Activated CD4-positive, alpha-beta memory T cell treated with anti-CD3 and anti-CD28 coated beads, Interleukin-2, amount 10 ng/mL, durations not matched to agents 7 days and 5 days (primary cell): Measurements from ENCODE around the gene HPCAL1. TPM values are rescaled to one million over a fixed set of nuclear protein-coding genes. Genes with fewer than 3 reads are reported as not detected.

ENCODE experiments used
- CTCF ChIA-PET: fragments of 350-600 bp; sonication (Branson Sonifier 250); formaldehyde crosslinking; loops from one replicate; lab custom pipeline; 2021; ENCODE audit warnings: antibody characterized with exemption, inconsistent platforms; lab: Charles Lee
- POLR2A ChIA-PET: fragments of 350-600 bp; sonication (Branson Sonifier 250); formaldehyde crosslinking; loops from one replicate; lab custom pipeline; 2021; ENCODE audit warnings: antibody characterized with exemption; lab: Charles Lee
- DNase-seq: peaks from one replicate; pipeline ENCODE4 v3.0.0-alpha.2; 2020
- H3K27ac Mint-ChIP-seq: one replicate; pipeline ENCODE4 v1.8.0; 2021; ENCODE audit warnings: mild to moderate bottlenecking, mixed read lengths
- H3K27me3 Mint-ChIP-seq: one replicate; pipeline ENCODE4 v1.8.0; 2021; ENCODE audit warnings: mixed read lengths
- H3K36me3 Mint-ChIP-seq: one replicate; pipeline ENCODE4 v1.8.0; 2021; ENCODE audit warnings: low read depth, mixed read lengths
- H3K4me1 Mint-ChIP-seq: one replicate; pipeline ENCODE4 v1.8.0; 2021; ENCODE audit warnings: mixed read lengths
- H3K4me3 Mint-ChIP-seq: one replicate; pipeline ENCODE4 v1.8.0; 2021; ENCODE audit warnings: mild to moderate bottlenecking, mixed read lengths
- H3K9me3 Mint-ChIP-seq: one replicate; pipeline ENCODE4 v1.8.0; 2021; ENCODE audit warnings: mixed read lengths
- total RNA-seq, 2 experiments: library from RNA; stranded (reverse); gene quantifications; one replicate each; pipeline ENCODE4 v1.2.3, GENCODE V29; 2021

HPCAL1 gene
- total RNA-seq, 2 experiments from 2014 or later = 70.0 to 71.4 TPM

DNA sequence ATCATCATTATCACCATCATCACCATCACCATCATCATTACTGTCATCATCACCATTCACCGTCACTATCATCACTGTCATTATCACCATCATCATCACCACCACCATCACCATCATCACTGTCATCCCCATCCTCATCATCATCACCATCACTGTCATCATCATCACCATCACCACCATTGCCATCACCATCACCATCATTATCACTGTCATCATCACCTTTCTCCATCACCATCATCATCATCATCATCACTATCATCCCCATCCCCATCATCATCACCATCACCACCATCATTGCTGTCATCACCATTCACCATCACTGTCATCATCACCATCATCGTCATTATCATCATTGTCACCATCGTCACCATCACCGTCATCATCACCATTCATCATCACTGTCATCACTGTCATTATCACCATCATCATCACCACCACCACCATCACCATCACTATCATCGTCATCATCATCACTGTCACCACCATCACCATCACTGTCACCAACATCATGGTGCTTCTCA lies 9.8 kb downstream of the HPCAL1 start:
- DNase-seq = no peak
- peaks cover 16% of the 10 kb centered on the region for H3K4me1 Mint-ChIP-seq
- no peak overlapping the region for H3K4me3 Mint-ChIP-seq
- CTCF ChIA-PET = no interaction called here
- no peaks in the 10 kb centered on the region for H3K27me3 Mint-ChIP-seq
- no peaks in the 10 kb centered on the region for H3K9me3 Mint-ChIP-seq
- POLR2A ChIA-PET = interaction anchor here (1.0 kb wide), 1 partner anchor 17 kb away, joined by 3 read pairs; no protein-coding TSS in a partner anchor
- H3K27ac Mint-ChIP-seq = no peak overlapping the region
- no peaks in the 10 kb centered on the region for H3K36me3 Mint-ChIP-seq

DNA sequence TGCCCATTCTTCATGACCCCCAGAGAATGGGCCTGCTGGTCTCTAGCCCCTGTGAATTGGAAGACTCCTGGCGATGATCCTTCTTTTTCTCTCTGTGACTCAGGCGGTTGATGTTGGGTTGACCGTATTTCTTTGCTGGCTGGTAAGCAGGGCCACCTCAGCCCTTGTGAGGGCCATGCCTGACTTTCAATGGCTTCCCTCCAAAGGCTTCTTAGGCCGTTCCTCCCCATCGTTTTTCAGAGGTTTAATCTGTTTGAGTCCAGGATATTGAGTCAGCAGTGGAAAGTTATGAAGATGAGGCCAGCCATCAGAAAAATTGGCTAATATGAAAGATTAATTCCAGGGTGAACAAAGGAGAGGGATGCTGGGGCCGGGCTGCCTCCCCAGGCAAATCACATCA lies 13.6 kb downstream of the HPCAL1 start:
- Mint-ChIP-seq H3K9me3 (peaks cover 6% of the 10 kb centered on the region), H3K27ac (no peak overlapping the region), H3K4me3 (no peak overlapping the region), H3K27me3 (no peaks in the 10 kb centered on the region), H3K36me3 (peaks cover 13% of the 10 kb centered on the region), H3K4me1 (peaks cover 11% of the 10 kb centered on the region)
- POLR2A ChIA-PET = no interaction called here
- CTCF ChIA-PET = no interaction called here
- no peak for DNase-seq

DNA sequence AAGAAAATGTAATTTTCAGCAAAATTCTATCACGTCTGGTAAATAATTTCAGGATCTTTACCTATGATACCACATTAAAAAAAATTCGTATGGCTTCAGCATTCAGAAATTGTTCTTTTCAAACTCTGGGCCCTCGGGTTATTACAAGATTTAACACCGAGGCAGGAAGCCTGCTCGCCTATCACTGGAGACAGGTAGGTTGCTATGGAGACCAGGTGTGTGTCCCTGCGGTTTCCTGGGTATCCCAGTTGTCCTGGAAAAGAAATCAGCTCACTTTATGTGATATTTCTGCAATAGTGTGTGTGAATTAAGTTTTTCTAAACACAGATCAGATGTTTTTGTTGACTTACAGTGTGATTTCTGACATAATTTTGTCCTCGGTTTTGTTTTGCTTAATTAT lies 14.2 kb downstream of the HPCAL1 start:
- peaks cover 11% of the 10 kb centered on the region for H3K4me1 Mint-ChIP-seq
- H3K36me3 Mint-ChIP-seq = peaks cover 13% of the 10 kb centered on the region
- no peak for DNase-seq
- no peak overlapping the region for H3K4me3 Mint-ChIP-seq
- no peaks in the 10 kb centered on the region for H3K27me3 Mint-ChIP-seq
- no peak overlapping the region for H3K27ac Mint-ChIP-seq
- POLR2A ChIA-PET = no interaction called here
- peaks cover 6% of the 10 kb centered on the region for H3K9me3 Mint-ChIP-seq
- CTCF ChIA-PET = no interaction called here

DNA sequence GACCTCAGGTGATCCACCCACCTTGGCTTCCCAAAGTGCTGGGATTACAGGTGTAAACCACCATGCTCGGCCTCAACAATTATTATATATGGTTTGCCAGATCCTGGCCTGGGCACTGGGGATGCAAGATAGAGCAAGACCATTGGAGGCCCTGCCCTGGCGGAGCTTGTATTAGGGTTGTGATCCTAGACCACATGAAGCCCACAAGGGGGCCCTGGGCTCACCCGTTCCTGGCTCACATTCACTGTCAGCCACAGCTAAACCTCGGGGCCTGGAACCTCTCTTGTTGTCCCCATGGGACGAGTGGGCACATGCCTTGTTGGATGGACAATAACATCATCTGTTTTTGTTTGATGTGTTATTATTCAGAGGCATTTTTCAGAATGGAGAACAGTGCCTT lies 14.9 kb downstream of the HPCAL1 start:
- peaks cover 6% of the 10 kb centered on the region for H3K9me3 Mint-ChIP-seq
- ChIA-PET POLR2A (no interaction called here), CTCF (no interaction called here)
- DNase-seq = no peak
- H3K4me1 Mint-ChIP-seq = peaks cover 11% of the 10 kb centered on the region
- no peak overlapping the region for H3K4me3 Mint-ChIP-seq
- H3K36me3 Mint-ChIP-seq = peaks cover 19% of the 10 kb centered on the region
- no peak overlapping the region for H3K27ac Mint-ChIP-seq
- no peaks in the 10 kb centered on the region for H3K27me3 Mint-ChIP-seq

DNA sequence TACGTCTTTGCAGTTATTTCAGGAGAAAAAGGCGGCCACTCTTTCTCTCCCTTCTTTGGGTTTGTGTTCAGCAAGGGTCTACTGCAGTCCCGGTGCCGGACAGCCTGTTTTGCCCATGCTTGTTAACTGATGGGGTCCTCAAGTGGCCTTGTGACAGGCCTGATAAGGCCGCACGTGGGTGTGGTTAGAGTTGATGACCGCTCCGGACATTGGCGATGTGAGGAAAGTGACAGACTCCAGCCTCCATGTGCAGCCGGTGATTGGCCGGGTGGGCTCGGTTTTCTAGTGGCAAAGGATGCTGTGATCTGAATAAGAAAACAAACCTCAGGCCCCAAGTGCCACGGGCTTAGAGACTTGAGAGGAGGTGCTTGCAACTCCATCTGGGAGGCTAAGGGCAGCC lies 15.6 kb downstream of the HPCAL1 start:
- H3K4me1 Mint-ChIP-seq = peaks cover 11% of the 10 kb centered on the region
- no peaks in the 10 kb centered on the region for H3K27me3 Mint-ChIP-seq
- no peak for DNase-seq
- no peak overlapping the region for H3K4me3 Mint-ChIP-seq
- peaks cover 24% of the 10 kb centered on the region for H3K36me3 Mint-ChIP-seq
- H3K27ac Mint-ChIP-seq = no peak overlapping the region
- POLR2A ChIA-PET = interaction anchor here (0.5 kb wide), 1 partner anchor 784 kb away, joined by 3 read pairs; no protein-coding TSS in a partner anchor
- peaks cover 6% of the 10 kb centered on the region for H3K9me3 Mint-ChIP-seq
- CTCF ChIA-PET = no interaction called here

DNA sequence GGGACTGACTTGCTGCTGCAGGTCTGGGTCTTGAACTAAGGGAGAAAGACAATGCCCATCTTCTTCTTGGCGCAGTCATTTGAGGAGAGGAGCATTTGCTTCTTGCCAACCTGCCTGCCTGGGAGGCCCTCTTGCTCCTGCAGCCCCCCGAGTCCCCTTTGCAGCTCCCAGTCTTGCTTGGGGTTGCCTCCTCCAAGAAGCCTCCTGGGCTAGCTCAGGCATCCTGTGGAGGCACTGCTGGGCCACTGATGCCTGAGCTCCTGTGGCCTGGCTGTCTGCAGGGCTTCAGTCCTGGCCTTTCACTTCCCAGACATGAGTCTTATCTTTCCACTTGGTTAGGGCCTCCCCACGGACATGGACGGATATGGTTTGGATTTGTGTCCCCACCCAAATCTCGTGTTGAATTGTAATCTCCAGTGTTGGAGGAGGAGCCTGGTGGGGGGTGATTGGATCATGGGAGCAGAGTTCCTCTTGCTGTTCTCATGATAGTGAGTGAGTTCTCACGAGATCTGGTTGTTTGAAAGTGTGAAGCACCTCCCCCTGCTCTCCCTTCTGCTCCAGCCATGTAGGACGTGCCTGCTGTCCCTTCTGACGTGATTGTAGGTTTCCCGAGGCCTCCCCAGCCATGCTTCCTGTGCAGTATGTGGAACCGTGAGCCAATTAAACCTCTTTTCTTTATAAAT lies 17.3 kb downstream of the HPCAL1 start:
- Mint-ChIP-seq H3K36me3 (peaks cover 24% of the 10 kb centered on the region), H3K4me1 (peaks cover 9% of the 10 kb centered on the region), H3K9me3 (peaks cover 6% of the 10 kb centered on the region), H3K27ac (no peak overlapping the region), H3K4me3 (no peak overlapping the region), H3K27me3 (no peaks in the 10 kb centered on the region)
- CTCF ChIA-PET = no interaction called here
- no peak for DNase-seq
- POLR2A ChIA-PET = no interaction called here

DNA sequence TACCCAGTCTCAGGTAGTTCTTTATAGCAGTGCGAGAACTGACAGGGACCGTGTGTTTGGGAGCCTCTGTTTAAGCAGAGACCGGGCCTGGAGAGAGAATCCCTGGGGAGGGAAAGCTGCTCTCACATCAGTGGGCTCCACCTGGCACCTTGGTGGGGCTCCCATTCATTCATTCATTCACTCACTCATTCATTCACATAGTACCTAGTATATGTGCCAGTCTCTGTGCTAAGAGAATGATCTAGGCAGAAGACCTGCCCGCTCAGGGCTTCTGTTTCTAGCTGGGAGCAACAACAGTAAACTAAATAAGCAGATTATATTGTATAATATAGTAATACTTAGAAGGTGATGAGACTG lies 17.8 kb downstream of the HPCAL1 start:
- H3K9me3 Mint-ChIP-seq = peaks cover 6% of the 10 kb centered on the region
- H3K4me3 Mint-ChIP-seq = no peak overlapping the region
- no peaks in the 10 kb centered on the region for H3K27me3 Mint-ChIP-seq
- POLR2A ChIA-PET = no interaction called here
- peaks cover 24% of the 10 kb centered on the region for H3K36me3 Mint-ChIP-seq
- H3K27ac Mint-ChIP-seq = no peak overlapping the region
- DNase-seq = no peak
- peaks cover 8% of the 10 kb centered on the region for H3K4me1 Mint-ChIP-seq
- CTCF ChIA-PET = no interaction called here

DNA sequence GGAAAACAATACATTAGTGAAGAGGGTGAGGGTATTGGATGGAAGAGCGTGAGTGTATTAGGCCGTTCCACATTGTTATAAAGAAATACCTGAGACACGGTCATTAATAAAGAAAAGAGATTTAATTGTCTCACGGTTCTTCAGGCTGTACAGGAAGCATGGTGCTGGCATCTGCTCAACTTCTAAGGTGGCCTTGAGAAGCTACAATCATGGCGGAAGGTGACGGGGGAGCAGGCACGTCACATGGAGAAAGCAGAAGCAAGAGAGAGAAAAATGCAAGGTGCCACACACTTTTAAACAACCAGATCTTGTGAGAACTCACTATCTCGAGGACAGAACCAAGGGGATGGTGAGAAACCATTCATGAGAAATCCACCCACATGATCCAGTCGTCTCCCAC lies 18.2 kb downstream of the HPCAL1 start:
- H3K9me3 Mint-ChIP-seq = peaks cover 6% of the 10 kb centered on the region
- CTCF ChIA-PET = no interaction called here
- no peak overlapping the region for H3K4me3 Mint-ChIP-seq
- no peak overlapping the region for H3K27ac Mint-ChIP-seq
- POLR2A ChIA-PET = no interaction called here
- no peak for DNase-seq
- H3K36me3 Mint-ChIP-seq = peaks cover 24% of the 10 kb centered on the region
- peaks cover 6% of the 10 kb centered on the region for H3K4me1 Mint-ChIP-seq
- no peaks in the 10 kb centered on the region for H3K27me3 Mint-ChIP-seq

DNA sequence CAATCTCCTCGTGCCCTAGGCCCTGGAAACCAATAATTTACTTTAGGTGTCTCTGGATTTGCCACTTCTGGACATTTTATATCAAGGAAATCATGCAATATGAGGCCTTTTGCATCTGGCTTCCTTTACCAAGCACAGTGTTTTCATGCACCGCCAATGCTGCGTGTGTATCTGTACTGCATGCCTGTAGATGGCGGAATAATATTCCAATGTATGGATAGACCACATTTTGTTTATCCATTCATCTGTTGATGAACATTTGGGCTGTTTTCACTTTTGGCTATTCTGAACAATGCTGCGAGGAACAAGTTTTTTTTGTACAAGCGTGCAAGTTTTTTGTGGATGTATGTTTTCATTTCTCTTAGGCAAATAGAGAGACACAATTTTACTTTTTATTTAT lies 18.9 kb downstream of the HPCAL1 start:
- Mint-ChIP-seq H3K27ac (no peak overlapping the region), H3K36me3 (peaks cover 24% of the 10 kb centered on the region), H3K4me3 (no peak overlapping the region), H3K27me3 (no peaks in the 10 kb centered on the region), H3K4me1 (no peaks in the 10 kb centered on the region), H3K9me3 (peaks cover 6% of the 10 kb centered on the region)
- DNase-seq = no peak
- ChIA-PET CTCF (no interaction called here), POLR2A (no interaction called here)

DNA sequence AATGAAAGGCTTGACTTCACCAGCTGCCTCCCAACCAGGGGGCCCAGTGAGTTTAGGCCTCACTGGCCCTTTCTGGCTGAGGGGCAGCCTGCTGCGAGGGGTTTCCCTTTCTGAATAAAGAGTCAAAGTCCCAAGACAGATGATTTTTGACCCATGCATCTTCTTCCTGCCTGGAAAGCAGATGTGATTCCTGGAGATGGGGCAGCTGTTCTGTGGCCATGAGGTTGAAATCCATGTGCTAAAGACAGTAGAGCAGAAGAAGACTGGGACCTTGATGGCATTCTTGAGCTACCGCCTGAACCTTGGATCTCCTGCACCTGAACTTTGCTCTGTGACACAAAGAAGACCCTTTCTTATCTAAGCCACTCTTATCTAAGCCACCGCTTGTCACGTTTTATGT lies 19.8 kb downstream of the HPCAL1 start:
- H3K27me3 Mint-ChIP-seq = no peaks in the 10 kb centered on the region
- POLR2A ChIA-PET = no interaction called here
- peaks cover 2% of the 10 kb centered on the region for H3K4me1 Mint-ChIP-seq
- DNase-seq = no peak
- peaks cover 6% of the 10 kb centered on the region for H3K9me3 Mint-ChIP-seq
- H3K27ac Mint-ChIP-seq = no peak overlapping the region
- no peak overlapping the region for H3K4me3 Mint-ChIP-seq
- CTCF ChIA-PET = no interaction called here
- peaks cover 24% of the 10 kb centered on the region for H3K36me3 Mint-ChIP-seq

DNA sequence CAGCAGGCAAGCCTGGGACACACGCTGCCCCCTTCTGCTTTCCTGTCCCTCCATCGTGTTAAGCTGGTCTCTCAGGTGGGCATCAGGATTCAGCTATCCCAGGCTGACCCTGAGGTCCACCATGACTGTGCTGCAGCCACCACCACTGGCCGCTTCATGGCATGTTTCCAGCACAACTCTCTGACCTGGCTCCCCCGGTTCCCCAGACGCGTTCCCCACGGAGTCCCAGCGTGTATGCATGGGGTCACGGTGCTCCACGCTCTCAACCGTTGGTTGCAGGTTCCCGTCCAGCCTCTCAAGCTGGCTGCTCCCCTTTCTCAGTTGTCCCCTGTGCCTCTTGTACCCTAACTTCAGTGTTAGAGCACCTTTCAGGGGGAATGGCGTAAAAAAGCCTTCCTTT lies 20.3 kb downstream of the HPCAL1 start:
- H3K4me1 Mint-ChIP-seq = peaks cover 6% of the 10 kb centered on the region
- peaks cover 24% of the 10 kb centered on the region for H3K36me3 Mint-ChIP-seq
- no peaks in the 10 kb centered on the region for H3K27me3 Mint-ChIP-seq
- ChIA-PET CTCF (interaction anchor here (1.3 kb wide), 1 partner anchor 86 kb away, joined by 6 read pairs; no protein-coding TSS in a partner anchor), POLR2A (interaction anchor here (1.0 kb wide), 1 partner anchor 18 kb away, joined by 3 read pairs; no protein-coding TSS in a partner anchor)
- H3K27ac Mint-ChIP-seq = no peak overlapping the region
- peaks cover 6% of the 10 kb centered on the region for H3K9me3 Mint-ChIP-seq
- no peak for DNase-seq
- no peak overlapping the region for H3K4me3 Mint-ChIP-seq

DNA sequence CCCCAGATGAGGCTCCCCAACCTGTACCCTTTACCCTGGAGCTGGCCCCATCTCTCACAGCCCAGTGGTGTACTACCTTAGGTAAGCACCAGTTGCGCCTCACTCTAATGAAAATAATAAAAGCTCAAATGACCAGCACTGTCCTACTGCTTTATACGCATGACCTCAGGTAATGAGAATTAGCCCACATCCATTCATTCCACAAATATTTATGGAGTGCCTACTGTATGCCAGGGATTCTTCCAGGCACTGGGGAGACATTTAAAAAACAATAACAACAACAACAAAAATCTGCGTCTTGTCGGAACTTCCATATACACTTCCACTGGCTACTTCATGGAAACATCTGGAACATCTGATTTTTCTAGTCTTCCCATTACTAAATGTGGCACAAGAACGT lies 20.8 kb downstream of the HPCAL1 start:
- peaks cover 24% of the 10 kb centered on the region for H3K36me3 Mint-ChIP-seq
- POLR2A ChIA-PET = interaction anchor here (0.7 to 1.0 kb wide), 2 partner anchors 19 to 21 kb away, joined by 3 read pairs; partner anchors contain the start of gene HPCAL1
- H3K9me3 Mint-ChIP-seq = peaks cover 6% of the 10 kb centered on the region
- CTCF ChIA-PET = interaction anchor here (1.3 kb wide), 1 partner anchor 86 kb away, joined by 6 read pairs; no protein-coding TSS in a partner anchor
- H3K4me1 Mint-ChIP-seq = peaks cover 10% of the 10 kb centered on the region
- no peak overlapping the region for H3K27ac Mint-ChIP-seq
- H3K27me3 Mint-ChIP-seq = no peaks in the 10 kb centered on the region
- no peak for DNase-seq
- no peak overlapping the region for H3K4me3 Mint-ChIP-seq

DNA sequence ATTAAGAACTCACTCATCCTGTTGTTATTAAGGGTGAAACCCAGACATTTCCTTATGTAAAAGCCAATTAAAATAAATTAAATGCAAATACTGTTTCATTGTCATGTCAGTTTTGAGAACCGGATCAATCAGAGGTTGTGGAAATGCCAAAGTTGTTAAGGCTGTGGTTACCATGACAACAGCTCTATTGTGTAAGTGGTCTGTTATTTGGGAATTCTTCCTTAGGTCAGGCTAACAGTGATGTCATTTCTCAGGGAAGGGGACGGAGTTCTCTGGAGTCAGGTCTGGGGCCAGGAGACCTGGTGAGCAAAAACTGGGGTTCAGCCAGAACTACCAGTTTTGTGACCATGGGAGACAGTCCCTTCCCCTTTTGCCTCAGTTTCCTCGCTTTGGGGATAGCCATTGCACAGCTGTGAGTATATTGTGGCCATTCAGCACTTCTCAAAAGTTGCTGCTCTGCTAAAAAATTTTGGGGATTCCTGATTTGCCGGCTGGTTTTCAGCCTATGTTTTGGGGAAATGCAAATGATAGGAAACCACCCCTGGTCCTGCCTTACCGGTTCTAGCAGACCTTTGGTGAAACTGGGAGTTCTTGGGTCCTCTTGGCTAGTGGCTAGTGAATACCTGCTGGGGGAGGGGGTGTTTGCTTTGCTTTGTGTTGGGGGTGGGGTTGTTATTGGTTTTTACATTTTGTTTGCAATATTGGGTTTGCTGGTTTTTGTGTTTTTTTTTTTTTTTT lies 21.6 kb downstream of the HPCAL1 start:
- Mint-ChIP-seq H3K4me3 (no peak overlapping the region), H3K27ac (no peak overlapping the region), H3K4me1 (peaks cover 16% of the 10 kb centered on the region), H3K9me3 (peaks cover 6% of the 10 kb centered on the region), H3K27me3 (no peaks in the 10 kb centered on the region), H3K36me3 (peaks cover 24% of the 10 kb centered on the region)
- no peak for DNase-seq
- CTCF ChIA-PET = interaction anchor here (0.7 to 1.3 kb wide), 2 partner anchors 9 to 85 kb away, joined by 4 to 6 read pairs; no protein-coding TSS in a partner anchor
- POLR2A ChIA-PET = interaction anchor here (0.7 to 1.0 kb wide), 2 partner anchors 20 to 22 kb away, joined by 3 read pairs; partner anchors contain the start of gene HPCAL1
